Raji (cell line): ENCODE measurements around the gene SDC1.

ENCODE experiments used
- POLR2A ChIP-seq: IDR thresholded peaks from 2 replicates; pipeline ENCODE4 v1.6.1; 2011; ENCODE audit warnings: low read depth, low read length, control low read depth; ENCODE audit not compliant: insufficient read depth

SDC1 gene

GRCh38 chr2:20186078-20186854 is 38.7 kb downstream of the SDC1 start:
- TF ChIP-seq POLR2A: no peak

DNA sequence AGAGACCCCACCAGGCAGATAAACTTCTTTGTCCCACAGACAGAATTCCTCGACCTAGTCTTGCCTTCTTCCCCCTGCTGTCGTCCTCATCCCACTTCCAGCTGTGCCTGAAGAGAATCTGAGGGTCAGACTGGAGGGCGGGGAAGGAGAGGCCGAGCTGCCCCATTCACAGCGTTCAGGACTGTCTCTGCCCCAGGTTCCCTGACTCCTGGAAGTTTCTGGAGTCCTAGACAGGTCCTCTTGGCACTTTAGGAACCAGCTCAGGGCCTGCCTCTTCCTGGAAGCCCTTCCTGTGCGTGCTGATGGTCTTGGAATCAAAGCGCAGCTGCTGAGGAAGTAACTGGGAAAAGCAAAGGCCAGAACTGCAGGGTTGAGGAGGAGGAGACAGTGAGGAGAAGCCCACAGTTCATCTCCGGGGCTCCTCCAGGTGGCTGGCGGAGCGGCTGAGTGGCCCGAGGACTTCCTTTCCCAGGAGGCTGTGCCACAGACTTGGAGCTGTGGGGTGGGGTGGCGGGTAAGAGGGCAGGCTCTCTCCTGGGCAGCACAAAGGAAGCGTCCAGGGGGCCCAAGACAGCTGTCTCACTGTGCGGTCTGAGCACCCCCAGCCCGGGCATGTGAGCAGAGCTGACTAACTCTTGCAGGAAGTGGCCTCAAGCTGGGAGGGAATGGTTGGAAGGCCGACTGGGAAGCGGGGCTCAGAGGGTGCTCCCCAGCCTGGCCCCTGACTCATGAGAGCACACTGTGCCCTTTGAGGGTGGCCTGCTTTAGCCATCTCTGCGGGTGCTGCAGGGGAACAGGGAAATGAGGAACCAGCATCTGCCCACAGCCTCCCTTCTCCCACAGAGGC is 39.5 kb downstream of the SDC1 start:
- TF ChIP-seq POLR2A: no peak

DNA sequence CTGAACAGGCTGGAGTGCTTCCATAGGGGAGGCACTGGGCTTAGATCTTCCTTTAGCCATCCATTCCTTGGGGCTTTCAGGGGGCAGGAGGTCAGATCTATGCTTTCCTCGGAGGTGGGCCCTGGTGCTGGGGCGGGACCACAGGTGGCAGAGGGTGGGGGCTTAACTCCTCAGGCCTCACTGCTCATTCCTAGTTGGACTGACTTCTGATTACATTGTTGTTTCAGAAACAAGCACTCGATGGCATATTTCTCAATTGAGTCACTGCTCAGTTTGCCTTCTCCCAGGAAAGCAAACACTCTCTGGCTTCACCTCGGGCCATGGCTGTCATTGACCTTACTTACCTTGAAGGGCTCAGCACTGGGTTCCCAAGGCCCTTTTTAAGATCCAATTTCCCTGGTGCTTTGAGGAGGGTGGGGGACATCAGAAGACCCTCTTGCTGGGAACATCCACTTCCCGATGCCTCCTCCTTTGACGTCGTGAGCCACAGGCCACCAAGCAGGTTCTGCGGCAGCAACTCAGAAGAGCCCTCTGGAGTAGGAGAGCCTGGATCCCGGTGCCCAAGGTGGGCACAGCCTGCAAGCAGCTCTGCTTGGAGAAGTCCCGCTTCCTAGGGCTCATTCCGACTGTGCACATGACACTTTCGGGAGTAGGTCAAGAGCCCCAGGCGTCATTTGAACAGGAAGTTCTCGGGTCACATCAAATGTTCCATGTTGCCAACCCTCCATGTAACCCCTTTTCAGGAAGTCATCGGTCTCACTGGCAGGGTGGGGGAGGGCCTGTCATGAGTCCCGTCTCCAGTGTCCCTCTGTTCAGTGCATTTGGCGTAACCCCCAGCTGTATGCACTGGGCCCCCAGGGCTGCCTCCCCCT is 40.6 kb downstream of the SDC1 start:
- TF ChIP-seq POLR2A: no peak

- no peak for TF ChIP-seq POLR2A
Observed at GRCh38 chr2:20183373-20183772, 41.6 kb downstream of the SDC1 start.

- no peak for TF ChIP-seq POLR2A
Observed at GRCh38 chr2:20182241-20182931, 42.5 kb downstream of the SDC1 start.

GRCh38 chr2:20181761-20182160 is 43.2 kb downstream of the SDC1 start:
- no peak for TF ChIP-seq POLR2A

GRCh38 chr2:20180676-20181648 is 44.0 kb downstream of the SDC1 start:
- TF ChIP-seq POLR2A: no peak

GRCh38 chr2:20179755-20180594 is 45.0 kb downstream of the SDC1 start:
- no peak for TF ChIP-seq POLR2A

DNA sequence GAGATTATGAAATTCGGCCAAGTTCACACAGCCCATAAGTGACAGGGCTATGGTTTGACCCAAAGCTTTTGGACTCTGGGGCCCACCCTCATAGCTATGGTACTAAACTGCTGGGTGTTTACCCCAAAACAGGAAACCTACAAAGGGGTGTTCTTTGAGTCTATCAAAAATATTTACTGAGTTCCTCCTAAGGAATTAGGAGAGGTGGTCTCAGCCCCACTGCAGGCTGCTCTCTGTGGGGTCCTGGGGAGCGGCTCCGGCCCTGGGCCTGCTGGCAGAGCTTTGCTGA is 45.5 kb downstream of the SDC1 start:
- TF ChIP-seq POLR2A: no peak

- TF ChIP-seq POLR2A: no peak
Observed at GRCh38 chr2:20178666-20179465, 46.1 kb downstream of the SDC1 start.

GRCh38 chr2:20178249-20178607 is 46.7 kb downstream of the SDC1 start:
- no peak for TF ChIP-seq POLR2A

DNA sequence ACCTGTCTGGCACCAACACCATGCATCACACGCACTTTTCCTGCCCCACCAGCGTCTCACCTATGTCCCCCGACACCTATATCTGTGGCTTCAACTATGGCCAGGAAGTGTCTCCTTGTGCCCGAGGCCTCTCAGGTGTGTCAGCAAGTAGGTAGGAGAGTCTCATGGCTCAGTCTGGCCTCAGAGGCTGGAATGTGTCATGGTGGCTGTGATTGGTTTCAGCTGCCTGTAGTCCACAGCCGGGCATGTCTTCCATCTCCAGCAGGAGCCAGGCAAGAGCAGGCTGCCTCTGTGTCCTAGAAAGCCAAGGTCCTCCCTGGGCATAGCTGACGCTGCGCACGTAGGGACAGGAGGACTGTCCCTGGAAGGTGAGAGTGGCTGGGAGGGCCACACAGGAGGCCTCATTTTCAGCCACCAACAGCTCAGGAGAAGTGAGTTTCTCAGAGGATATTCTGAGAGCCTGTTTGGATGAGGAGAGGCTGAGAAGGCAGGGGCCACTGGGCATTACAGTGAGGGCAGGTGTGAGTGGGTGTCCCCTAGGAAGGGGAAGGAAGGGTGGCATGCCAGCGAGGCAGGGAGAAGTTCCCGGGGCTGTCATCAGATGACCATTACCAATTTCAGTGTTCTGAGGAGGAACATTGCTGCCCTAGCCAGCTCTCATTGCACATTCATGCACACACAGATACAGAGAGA is 47.2 kb downstream of the SDC1 start:
- TF ChIP-seq POLR2A: no peak
